CD8-positive, alpha-beta memory T cell (primary cell): ENCODE data around the gene TMEM201. TPM values are rescaled to one million over a fixed set of nuclear protein-coding genes. Genes with fewer than 3 reads are reported as not detected.

Experiments used
- CTCF ChIA-PET: fragments of 350-600 bp; sonication (Branson Sonifier 250); formaldehyde crosslinking; loops from one replicate; lab custom pipeline; 2021; ENCODE audit warnings: antibody characterized with exemption; lab: Charles Lee
- POLR2A ChIA-PET: fragments of 350-600 bp; sonication (Branson Sonifier 250); formaldehyde crosslinking; loops from one replicate; lab custom pipeline; 2021; ENCODE audit warnings: antibody characterized with exemption; lab: Charles Lee
- DNase-seq, 5 donors: peaks; one replicate each; pipeline versions ENCODE4 v3.0.0 to v3.0.0-alpha.2; 2020 to 2022; ENCODE audit warnings: mixed read lengths in 1 of 5
- H3K27ac ChIP-seq: one replicate; pipeline ENCODE4 v1.7.0; 2013; ENCODE audit warnings: low read depth, mild to moderate bottlenecking, low read length, moderate library complexity
- H3K27me3 ChIP-seq: 2 replicates; pipeline ENCODE4 v1.7.0; 2013; ENCODE audit warnings: low read length, mild to moderate bottlenecking; ENCODE audit not compliant: insufficient read depth, poor library complexity, severe bottlenecking
- H3K36me3 ChIP-seq: 2 replicates; pipeline ENCODE4 v1.7.0; 2013; ENCODE audit warnings: mild to moderate bottlenecking, low read length, moderate library complexity; ENCODE audit not compliant: insufficient read depth
- H3K4me1 ChIP-seq: 2 replicates; pipeline ENCODE4 v1.7.0; 2013; ENCODE audit warnings: mild to moderate bottlenecking, low read length, moderate library complexity; ENCODE audit not compliant: insufficient read depth
- H3K4me3 ChIP-seq: 2 replicates; pipeline ENCODE4 v1.7.0; 2013; ENCODE audit warnings: mild to moderate bottlenecking, low read length
- H3K9me3 ChIP-seq: 2 replicates; pipeline ENCODE4 v1.7.0; 2013; ENCODE audit warnings: mild to moderate bottlenecking, low read length
- H3K27ac Mint-ChIP-seq, 8 donors: one replicate each; pipeline ENCODE4 v1.8.0; 2020 to 2021; ENCODE audit warnings: mixed read lengths in 8 of 8, mild to moderate bottlenecking in 6 of 8, inconsistent platforms in 3 of 8, moderate library complexity in 3 of 8
- H3K27me3 Mint-ChIP-seq, 2 donors: one replicate each; pipeline ENCODE4 v1.8.0; 2020 to 2021; ENCODE audit warnings: mixed read lengths in 2 of 2, mild to moderate bottlenecking in 1 of 2, moderate library complexity in 1 of 2
- H3K36me3 Mint-ChIP-seq, 3 donors: one replicate each; pipeline ENCODE4 v1.8.0; 2020 to 2021; ENCODE audit warnings: mixed read lengths in 3 of 3, inconsistent platforms in 1 of 3, mild to moderate bottlenecking in 1 of 3
- H3K4me1 Mint-ChIP-seq, 3 donors: one replicate each; pipeline ENCODE4 v1.8.0; 2020 to 2021; ENCODE audit warnings: mixed read lengths in 3 of 3, inconsistent platforms in 1 of 3, mild to moderate bottlenecking in 1 of 3
- H3K4me3 Mint-ChIP-seq, 7 donors: one replicate each; pipeline ENCODE4 v1.8.0; 2020 to 2021; ENCODE audit warnings: mixed read lengths in 7 of 7, mild to moderate bottlenecking in 6 of 7, moderate library complexity in 4 of 7, inconsistent platforms in 2 of 7
- H3K9me3 Mint-ChIP-seq, 5 donors: one replicate each; pipeline ENCODE4 v1.8.0; 2020 to 2022; ENCODE audit warnings: mixed read lengths in 5 of 5, mild to moderate bottlenecking in 3 of 5, moderate library complexity in 2 of 5, inconsistent platforms in 1 of 5
- polyA plus RNA-seq: library from polyadenylated mRNA; unstranded; fragments of 300-500 nt; fragmentation: Illumina TruSeq; gene quantifications from one replicate; pipeline ENCODE4 v1.2.3, GENCODE V29; 2021
- total RNA-seq, 2 experiments: library from RNA; stranded (reverse); gene quantifications; one replicate each; pipeline ENCODE4 v1.2.3, GENCODE V29; 2021

The TMEM201 gene
- total and polyA plus RNA-seq, 3 experiments from 2014 or later, result 2.8 to 32.8 (median 32.2) TPM

DNA sequence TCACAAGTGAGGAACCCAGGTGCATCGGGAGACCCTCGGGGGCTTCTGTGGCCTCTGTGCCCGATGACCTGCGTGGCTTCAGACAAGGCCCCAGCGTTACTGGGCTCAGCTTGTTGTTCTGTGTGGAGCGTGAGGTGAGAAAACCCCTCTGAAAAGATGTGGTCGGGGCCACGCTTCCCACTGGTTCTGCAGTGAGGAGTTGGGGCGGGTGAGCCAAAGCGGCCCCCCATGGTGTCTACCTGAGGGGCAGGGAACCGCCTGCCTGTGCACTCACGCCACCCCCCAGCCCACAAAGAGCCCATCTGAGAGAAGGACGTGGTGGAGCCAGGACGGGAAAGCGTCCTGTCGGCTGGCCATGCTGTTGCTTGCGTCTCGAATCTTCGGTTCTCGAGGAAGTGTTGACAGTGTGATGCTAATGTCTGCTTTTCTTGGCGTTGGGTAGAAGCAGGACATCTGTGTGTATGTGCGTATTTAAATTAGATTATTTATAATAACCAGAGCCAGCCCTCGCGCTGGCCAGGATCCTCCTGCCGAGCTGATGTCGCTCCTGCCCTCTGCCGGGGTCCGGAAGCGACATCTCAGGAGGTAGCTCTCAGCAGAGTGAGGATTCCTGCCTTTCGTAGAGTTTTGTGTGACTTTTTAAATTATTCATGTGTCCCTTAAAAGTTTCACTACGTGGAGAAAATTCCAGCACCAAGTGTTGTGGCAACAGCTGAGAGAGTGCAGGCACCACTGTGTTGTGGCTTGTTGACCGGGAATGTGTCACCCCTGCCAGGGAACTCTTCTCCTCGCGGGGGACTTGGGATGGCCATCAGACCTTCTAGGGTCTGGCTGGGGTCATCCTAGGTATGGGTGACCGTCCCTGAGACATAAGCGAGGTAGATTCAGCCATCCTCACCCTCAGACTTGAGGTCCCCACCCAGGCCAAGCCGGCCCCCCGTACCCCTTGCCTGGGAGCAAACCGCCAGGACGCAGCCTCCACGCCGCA is 15.3 kb downstream of the TMEM201 start:
- POLR2A ChIA-PET, result no interaction called here
- Mint-ChIP-seq H3K9me3 (no peaks in the 10 kb centered on the region), H3K4me1 (no peaks in the 10 kb centered on the region), H3K4me3 (no peak overlapping the region), H3K36me3 (peaks cover 0 to 65% (median 2%) of the 10 kb centered on the region in 3 donors), H3K27me3 (no peaks in the 10 kb centered on the region), H3K27ac (peak overlapping the region in 2 of 8 donors; percentile 3 to 50)
- Histone ChIP-seq H3K27ac (no peak overlapping the region), H3K4me1 (no peaks in the 10 kb centered on the region), H3K36me3 (no peaks in the 10 kb centered on the region), H3K9me3 (no peaks in the 10 kb centered on the region), H3K4me3 (no peak overlapping the region), H3K27me3 (no peaks in the 10 kb centered on the region)
- CTCF ChIA-PET, result no interaction called here
- DNase-seq, result no peak

DNA sequence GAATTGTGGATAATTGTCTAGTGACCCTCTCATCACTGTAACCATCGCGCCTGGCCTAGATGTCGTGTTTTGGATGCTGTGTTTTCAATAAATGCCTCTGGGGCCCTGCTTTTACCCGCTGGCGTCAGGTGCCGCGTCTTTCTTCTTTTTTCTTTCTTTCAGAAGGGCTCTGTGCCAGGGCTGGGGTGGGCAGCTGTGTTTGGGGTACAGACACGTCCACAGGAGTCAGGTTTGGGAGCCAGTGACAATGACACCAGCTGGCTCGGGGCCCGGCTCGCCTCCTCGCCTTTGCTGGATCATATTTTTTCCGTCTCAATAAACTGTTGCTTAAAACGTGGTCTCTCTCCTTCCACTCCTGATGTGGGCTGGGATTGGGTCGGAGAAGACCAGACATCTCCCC is 16.1 kb downstream of the TMEM201 start:
- H3K27me3 ChIP-seq, result no peaks in the 10 kb centered on the region
- H3K27ac ChIP-seq, result no peak overlapping the region
- H3K9me3 Mint-ChIP-seq, result no peaks in the 10 kb centered on the region
- ChIA-PET POLR2A (no interaction called here), CTCF (no interaction called here)
- no peaks in the 10 kb centered on the region for H3K27me3 Mint-ChIP-seq
- peak overlapping the region in 1 of 8 donors; percentile 86 for H3K27ac Mint-ChIP-seq
- H3K36me3 Mint-ChIP-seq, result peaks cover 0 to 67% (median 2%) of the 10 kb centered on the region in 3 donors
- H3K4me3 ChIP-seq, result no peak overlapping the region
- H3K4me1 Mint-ChIP-seq, result no peaks in the 10 kb centered on the region
- no peaks in the 10 kb centered on the region for H3K36me3 ChIP-seq
- H3K4me1 ChIP-seq, result no peaks in the 10 kb centered on the region
- no peaks in the 10 kb centered on the region for H3K9me3 ChIP-seq
- no peak overlapping the region for H3K4me3 Mint-ChIP-seq
- no peak for DNase-seq

DNA sequence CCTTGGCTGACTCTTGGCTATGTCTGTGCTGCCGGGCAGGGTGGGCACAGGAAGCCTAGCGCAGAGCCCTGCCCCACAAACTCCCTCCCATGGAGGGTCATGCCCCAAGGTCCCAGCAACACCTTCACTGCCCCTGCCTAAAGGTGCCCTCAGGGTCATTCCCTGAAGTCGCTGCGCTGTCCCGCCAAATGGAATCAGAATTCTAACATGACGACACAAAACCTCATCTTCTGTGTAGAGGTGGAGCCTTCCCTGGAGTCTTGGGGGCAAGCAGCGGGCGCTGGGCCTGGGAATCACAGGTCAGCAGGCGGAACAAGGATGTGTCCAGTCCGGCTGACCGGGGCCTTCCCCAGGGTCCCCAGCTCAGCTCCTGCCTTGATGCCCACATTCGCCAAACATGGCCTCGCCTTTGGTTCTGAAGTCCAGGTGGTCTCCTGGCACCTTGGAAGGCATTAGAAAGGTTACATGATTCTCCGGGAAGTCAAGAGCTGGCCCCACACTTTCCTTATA is 17.3 kb downstream of the TMEM201 start:
- Histone ChIP-seq H3K36me3 (no peaks in the 10 kb centered on the region), H3K27ac (no peak overlapping the region), H3K9me3 (no peaks in the 10 kb centered on the region), H3K4me1 (no peaks in the 10 kb centered on the region), H3K4me3 (no peak overlapping the region), H3K27me3 (no peaks in the 10 kb centered on the region)
- Mint-ChIP-seq H3K4me3 (no peak overlapping the region), H3K27ac (peak overlapping the region in 1 of 8 donors; percentile 46), H3K27me3 (no peaks in the 10 kb centered on the region), H3K4me1 (no peaks in the 10 kb centered on the region), H3K36me3 (peaks cover 0 to 62% (median 2%) of the 10 kb centered on the region in 3 donors), H3K9me3 (no peaks in the 10 kb centered on the region)
- DNase-seq, result peak in 1 of 5 donors; percentile 30
- ChIA-PET CTCF (interaction anchor here (1.4 kb wide), 1 partner anchor 9 kb away, joined by 4 read pairs; no protein-coding TSS in a partner anchor), POLR2A (no interaction called here)

DNA sequence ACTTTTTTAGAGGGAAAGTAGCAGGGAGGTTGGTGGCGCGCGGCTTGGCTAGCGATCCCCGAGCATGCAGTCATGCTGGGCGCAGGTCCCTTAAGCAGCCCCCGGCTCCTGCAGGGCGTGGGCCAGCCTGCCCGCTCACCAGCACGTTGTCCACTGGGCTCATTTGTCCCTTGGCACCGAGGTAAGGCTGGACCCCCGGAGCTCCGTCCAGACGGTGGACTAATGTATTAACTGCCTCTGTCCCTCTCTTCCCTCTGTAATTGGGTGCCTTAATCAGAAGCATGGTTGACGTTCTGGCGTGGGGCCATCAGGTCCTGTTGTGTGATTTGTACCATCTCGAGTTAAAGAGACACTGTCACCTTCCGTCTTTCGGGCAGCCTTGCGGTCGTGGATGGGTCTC is 17.7 kb downstream of the TMEM201 start:
- Mint-ChIP-seq H3K4me1 (no peaks in the 10 kb centered on the region), H3K4me3 (no peak overlapping the region), H3K27me3 (no peaks in the 10 kb centered on the region), H3K36me3 (peaks cover 0 to 59% (median 2%) of the 10 kb centered on the region in 3 donors), H3K27ac (no peak overlapping the region), H3K9me3 (no peaks in the 10 kb centered on the region)
- no peaks in the 10 kb centered on the region for H3K27me3 ChIP-seq
- DNase-seq, result peak in 1 of 5 donors; percentile 44
- ChIA-PET CTCF (interaction anchor here (1.4 kb wide), 1 partner anchor 9 kb away, joined by 4 read pairs; no protein-coding TSS in a partner anchor), POLR2A (no interaction called here)
- no peaks in the 10 kb centered on the region for H3K36me3 ChIP-seq
- H3K4me1 ChIP-seq, result no peaks in the 10 kb centered on the region
- no peaks in the 10 kb centered on the region for H3K9me3 ChIP-seq
- H3K4me3 ChIP-seq, result no peak overlapping the region
- no peak overlapping the region for H3K27ac ChIP-seq

DNA sequence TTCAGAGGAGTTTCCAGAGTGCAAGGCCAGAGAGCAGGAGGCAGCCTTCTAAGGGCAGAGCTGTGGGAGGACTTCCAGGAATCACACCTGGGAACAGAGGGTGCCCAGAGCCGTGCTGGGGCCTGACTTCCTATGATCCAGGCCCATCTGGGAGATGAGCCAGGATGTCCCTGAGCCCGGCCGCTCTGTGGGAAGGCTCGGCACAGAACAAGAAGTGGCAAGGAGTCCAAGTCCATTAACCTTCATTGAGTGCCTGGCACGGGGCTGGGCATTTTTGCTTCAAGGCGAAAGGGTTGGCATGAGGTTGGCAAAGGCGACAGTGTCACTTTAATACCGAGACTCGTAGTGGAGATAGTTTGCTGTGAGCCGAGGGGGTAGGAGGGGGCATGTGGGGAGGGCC is 18.2 kb downstream of the TMEM201 start:
- no peaks in the 10 kb centered on the region for H3K27me3 ChIP-seq
- CTCF ChIA-PET, result no interaction called here
- H3K4me3 Mint-ChIP-seq, result no peak overlapping the region

DNA sequence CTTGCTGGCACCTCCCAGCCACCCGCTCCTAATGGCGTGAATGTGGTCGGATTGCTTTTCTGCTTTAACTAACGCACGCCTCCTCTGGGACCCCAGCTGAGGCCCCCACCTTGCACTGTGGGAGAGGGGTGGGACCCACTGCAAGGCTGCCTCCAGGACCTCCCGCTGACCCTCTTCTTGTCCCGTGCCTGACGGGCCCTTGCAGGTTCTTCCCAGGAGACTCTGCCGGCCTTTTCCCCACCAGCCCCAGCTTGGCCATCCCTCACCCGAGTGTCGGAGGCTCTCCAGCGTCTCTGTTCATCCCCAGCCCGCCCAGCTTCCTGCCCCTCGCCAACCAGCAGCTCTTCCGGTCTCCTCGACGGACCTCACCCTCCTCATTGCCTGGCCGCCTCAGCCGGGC is 18.6 kb downstream of the TMEM201 start:
- ChIA-PET POLR2A (no interaction called here), CTCF (no interaction called here)
- DNase-seq, result no peak
- no peaks in the 10 kb centered on the region for H3K9me3 Mint-ChIP-seq
- Histone ChIP-seq H3K4me3 (no peak overlapping the region), H3K4me1 (no peaks in the 10 kb centered on the region), H3K27me3 (no peaks in the 10 kb centered on the region), H3K36me3 (no peaks in the 10 kb centered on the region), H3K27ac (no peak overlapping the region), H3K9me3 (no peaks in the 10 kb centered on the region)
- no peaks in the 10 kb centered on the region for H3K4me1 Mint-ChIP-seq
- peaks cover 0 to 54% (median 2%) of the 10 kb centered on the region in 3 donors for H3K36me3 Mint-ChIP-seq
- H3K27ac Mint-ChIP-seq, result no peak overlapping the region
- no peak overlapping the region for H3K4me3 Mint-ChIP-seq
- no peaks in the 10 kb centered on the region for H3K27me3 Mint-ChIP-seq

More for the DNA sequence above, 18.2 kb downstream of the TMEM201 start:
- H3K4me1 Mint-ChIP-seq, result no peaks in the 10 kb centered on the region
- peak in 1 of 5 donors; percentile 41 for DNase-seq
- POLR2A ChIA-PET, result no interaction called here
- no peaks in the 10 kb centered on the region for H3K36me3 ChIP-seq
- H3K9me3 Mint-ChIP-seq, result no peaks in the 10 kb centered on the region
- H3K4me3 ChIP-seq, result no peak overlapping the region
- H3K36me3 Mint-ChIP-seq, result peaks cover 0 to 54% (median 2%) of the 10 kb centered on the region in 3 donors
- H3K27ac ChIP-seq, result no peak overlapping the region
- H3K4me1 ChIP-seq, result no peaks in the 10 kb centered on the region
- no peaks in the 10 kb centered on the region for H3K9me3 ChIP-seq
- no peaks in the 10 kb centered on the region for H3K27me3 Mint-ChIP-seq
- H3K27ac Mint-ChIP-seq, result no peak overlapping the region

DNA sequence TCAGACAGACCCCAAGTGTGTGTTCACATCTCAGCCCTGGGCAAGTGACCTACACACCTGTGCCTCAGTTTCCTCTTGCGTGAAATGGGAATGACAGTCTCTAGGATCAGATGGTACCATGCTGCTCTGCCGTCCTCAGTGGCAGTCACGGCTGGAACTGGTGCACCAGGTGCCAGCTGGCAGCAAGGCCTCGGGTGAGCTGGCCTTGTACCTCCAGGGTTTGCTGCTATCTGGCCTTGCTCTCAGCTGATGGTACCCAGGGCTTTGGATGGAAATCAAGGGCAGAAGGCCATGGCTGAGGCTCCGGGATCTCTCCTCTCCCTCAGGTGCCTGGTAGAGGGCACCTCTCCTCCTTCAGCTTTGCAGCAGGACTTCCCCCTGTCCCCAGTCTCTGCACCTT is 21.3 kb downstream of the TMEM201 start:
- Histone ChIP-seq H3K9me3 (no peaks in the 10 kb centered on the region), H3K27me3 (no peaks in the 10 kb centered on the region), H3K36me3 (no peaks in the 10 kb centered on the region), H3K4me1 (no peaks in the 10 kb centered on the region), H3K27ac (no peak overlapping the region), H3K4me3 (no peak overlapping the region)
- H3K9me3 Mint-ChIP-seq, result no peaks in the 10 kb centered on the region
- no peak overlapping the region for H3K4me3 Mint-ChIP-seq
- ChIA-PET CTCF (interaction anchor here (0.6 kb wide), 1 partner anchor 17 kb away, joined by 3 read pairs; no protein-coding TSS in a partner anchor), POLR2A (no interaction called here)
- no peak overlapping the region for H3K27ac Mint-ChIP-seq
- no peaks in the 10 kb centered on the region for H3K4me1 Mint-ChIP-seq
- no peak for DNase-seq
- no peaks in the 10 kb centered on the region for H3K27me3 Mint-ChIP-seq
- H3K36me3 Mint-ChIP-seq, result peaks cover 0 to 49% (median 2%) of the 10 kb centered on the region in 3 donors

- ChIA-PET POLR2A (no interaction called here), CTCF (interaction anchor here (0.6 kb wide), 1 partner anchor 16 kb away, joined by 3 read pairs; no protein-coding TSS in a partner anchor)
- Mint-ChIP-seq H3K4me3 (no peak overlapping the region), H3K9me3 (no peaks in the 10 kb centered on the region), H3K36me3 (peaks cover 0 to 47% (median 2%) of the 10 kb centered on the region in 3 donors), H3K27ac (no peak overlapping the region), H3K4me1 (no peaks in the 10 kb centered on the region), H3K27me3 (no peaks in the 10 kb centered on the region)
- Histone ChIP-seq H3K27me3 (no peaks in the 10 kb centered on the region), H3K4me1 (no peaks in the 10 kb centered on the region), H3K9me3 (no peaks in the 10 kb centered on the region), H3K27ac (no peak overlapping the region), H3K36me3 (no peaks in the 10 kb centered on the region), H3K4me3 (no peak overlapping the region)
- no peak for DNase-seq
Measured at GRCh38 chr1:9610548-9610947, 21.8 kb downstream of the TMEM201 start.
